PFSK-1 (cell line): ENCODE results near the gene TOX2.

Source experiments
- FOXP2 ChIP-seq: optimal IDR thresholded peaks from 2 replicates; pipeline ENCODE3; 2011; ENCODE audit warnings: borderline replicate concordance, control low read depth, inconsistent platforms; ENCODE audit not compliant: insufficient read depth; ENCODE audit errors: extremely low read length, extremely low read depth
- POLR2AphosphoS5 ChIP-seq: IDR thresholded peaks from 2 replicates; pipeline ENCODE4 v1.6.1; 2012; ENCODE audit warnings: low read depth, mild to moderate bottlenecking, control low read depth, low read length, moderate library complexity
- REST ChIP-seq, 2 experiments: IDR thresholded peaks; 2 replicates each; pipeline versions ENCODE4 v1.6.1 to v1.8.0; 2011 to 2012; ENCODE audit warnings: low read depth in 2 of 2, low read length in 2 of 2, control low read depth in 1 of 2, inconsistent platforms in 1 of 2, mild to moderate bottlenecking in 1 of 2, moderate library complexity in 1 of 2; ENCODE audit not compliant: insufficient read depth in 1 of 2
- SIN3A ChIP-seq: IDR thresholded peaks from 2 replicates; pipeline ENCODE4 v1.6.1; 2012; ENCODE audit warnings: mild to moderate bottlenecking, low read length, moderate library complexity, borderline replicate concordance; ENCODE audit not compliant: insufficient read depth
- TAF1 ChIP-seq: IDR thresholded peaks from 2 replicates; pipeline ENCODE4 v1.6.1; 2012; ENCODE audit warnings: low read length, control low read depth, borderline replicate concordance; ENCODE audit not compliant: insufficient read depth

TOX2 gene

GRCh38 chr20:43973671-43974450 is 59.2 kb downstream of the TOX2 start:
- TF ChIP-seq SIN3A (no peak), FOXP2 (no peak), TAF1 (no peak), REST (IDR thresholded peaks at IDR 0.05; ENCODE audit: insufficient read depth in 1 of 2, low read depth in 2 of 2, low read length in 2 of 2) (no peak), POLR2AphosphoS5 (no peak)

- TF ChIP-seq POLR2AphosphoS5 (no peak), TAF1 (no peak), FOXP2 (no peak), SIN3A (no peak), REST (IDR thresholded peaks at IDR 0.05; ENCODE audit: insufficient read depth in 1 of 2, low read depth in 2 of 2, low read length in 2 of 2) (no peak)
Measured at GRCh38 chr20:43974695-43975094, 60.0 kb downstream of the TOX2 start.

- TF ChIP-seq FOXP2 (no peak), SIN3A (no peak), REST (IDR thresholded peaks at IDR 0.05; ENCODE audit: insufficient read depth in 1 of 2, low read depth in 2 of 2, low read length in 2 of 2) (no peak), TAF1 (no peak)
Measured at GRCh38 chr20:43975096-43975768, 60.6 kb downstream of the TOX2 start.

DNA sequence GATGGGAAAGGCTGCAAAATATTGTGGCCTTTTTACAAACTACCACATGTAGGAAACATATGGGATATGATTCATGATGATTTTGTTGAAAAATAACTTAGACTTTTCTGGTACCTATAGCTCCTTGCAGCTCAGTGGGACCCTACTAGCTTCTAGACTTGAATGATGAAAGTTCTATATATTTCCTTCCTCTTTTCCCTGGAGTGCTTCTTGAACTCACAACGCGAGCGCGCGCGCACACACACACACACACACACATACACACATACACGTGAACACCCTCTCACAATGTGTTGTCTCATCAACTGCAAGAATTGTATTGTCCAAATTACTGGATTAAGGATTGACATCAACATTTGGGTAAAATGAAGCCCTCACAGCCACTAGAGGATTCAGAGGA is 61.9 kb downstream of the TOX2 start:
- no peak for TF ChIP-seq POLR2AphosphoS5
- no peak for TF ChIP-seq REST (IDR thresholded peaks at IDR 0.05; ENCODE audit: insufficient read depth in 1 of 2, low read depth in 2 of 2, low read length in 2 of 2)
- no peak for TF ChIP-seq TAF1
- TF ChIP-seq FOXP2: no peak
- no peak for TF ChIP-seq SIN3A
